ENCODE results near the gene GSG1L.

DNA sequence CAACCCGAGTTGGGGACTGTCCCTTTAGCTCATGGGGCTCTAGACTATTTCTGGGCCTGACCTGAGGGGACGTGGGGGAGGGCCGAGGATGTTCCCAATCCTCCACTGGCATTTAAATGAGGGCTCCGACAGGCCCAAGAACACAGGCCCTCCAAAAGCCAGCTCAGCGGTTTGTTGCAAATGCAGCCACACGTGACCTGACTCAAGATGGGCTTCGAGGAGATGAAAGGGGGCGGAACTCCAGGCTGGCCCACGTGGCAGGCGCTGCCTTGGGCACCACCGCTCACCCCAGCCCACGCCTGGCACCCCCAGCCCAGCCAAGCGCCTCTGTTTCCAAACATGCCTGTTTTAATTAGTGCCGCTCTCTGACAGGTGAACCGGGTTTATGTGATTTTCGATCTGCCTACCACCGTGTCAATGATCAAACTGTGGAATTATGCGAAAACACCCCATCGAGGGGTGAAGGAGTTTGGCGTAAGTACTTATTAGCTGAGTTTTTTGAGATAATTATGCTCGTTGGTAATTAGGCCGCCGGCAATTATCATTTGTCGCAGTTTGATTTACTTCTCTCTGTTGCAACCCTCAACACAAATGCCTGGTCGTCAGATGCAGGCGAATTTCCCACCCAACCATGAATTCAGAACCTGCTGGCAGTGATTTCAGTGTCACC lies 286.8 kb downstream of the GSG1L start:
- TF ChIP-seq EZH2 (IDR thresholded peaks at IDR 0.05; ENCODE audit: borderline replicate concordance) (no peak), EZH2phosphoT487 (IDR thresholded peaks at IDR 0.05; ENCODE audit: low read depth, severe bottlenecking, unreplicated experiment) (no peak)
- TF ChIP-seq, protein P1, sequence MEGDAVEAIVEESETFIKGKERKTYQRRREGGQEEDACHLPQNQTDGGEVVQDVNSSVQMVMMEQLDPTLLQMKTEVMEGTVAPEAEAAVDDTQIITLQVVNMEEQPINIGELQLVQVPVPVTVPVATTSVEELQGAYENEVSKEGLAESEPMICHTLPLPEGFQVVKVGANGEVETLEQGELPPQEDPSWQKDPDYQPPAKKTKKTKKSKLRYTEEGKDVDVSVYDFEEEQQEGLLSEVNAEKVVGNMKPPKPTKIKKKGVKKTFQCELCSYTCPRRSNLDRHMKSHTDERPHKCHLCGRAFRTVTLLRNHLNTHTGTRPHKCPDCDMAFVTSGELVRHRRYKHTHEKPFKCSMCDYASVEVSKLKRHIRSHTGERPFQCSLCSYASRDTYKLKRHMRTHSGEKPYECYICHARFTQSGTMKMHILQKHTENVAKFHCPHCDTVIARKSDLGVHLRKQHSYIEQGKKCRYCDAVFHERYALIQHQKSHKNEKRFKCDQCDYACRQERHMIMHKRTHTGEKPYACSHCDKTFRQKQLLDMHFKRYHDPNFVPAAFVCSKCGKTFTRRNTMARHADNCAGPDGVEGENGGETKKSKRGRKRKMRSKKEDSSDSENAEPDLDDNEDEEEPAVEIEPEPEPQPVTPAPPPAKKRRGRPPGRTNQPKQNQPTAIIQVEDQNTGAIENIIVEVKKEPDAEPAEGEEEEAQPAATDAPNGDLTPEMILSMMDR (IDR thresholded peaks at IDR 0.05; ENCODE audit: poor library complexity), result no peak
